Uterus (tissue), 4 donors: Measurements from ENCODE around the gene TMEM88. TPM values are rescaled to one million over a fixed set of nuclear protein-coding genes. Genes with fewer than 3 reads are reported as not detected.
A peak's percentile ranks its signal among the peaks of the same experiment; 100 is the strongest.

Source experiments
- DNase-seq, 2 donors: peaks; one replicate each; pipeline ENCODE4 v3.0.0-alpha.2; 2019 to 2020
- H3K27ac ChIP-seq, 2 donors: fragments of 200-600 bp; sonication (generic); 1 replicate in 1 of 2; 2 replicates in 1 of 2; pipeline ENCODE4 v1.5.1; 2016 to 2018
- H3K27me3 ChIP-seq, 2 donors: fragments of 200-600 bp; sonication (generic); one replicate each; pipeline ENCODE4 v1.5.1; 2018 to 2019; ENCODE audit warnings: control low read depth in 1 of 2
- H3K36me3 ChIP-seq, 2 donors: fragments of 200-600 bp; sonication (generic); one replicate each; pipeline ENCODE4 v1.5.1; 2019; ENCODE audit warnings: control low read depth in 1 of 2
- H3K4me1 ChIP-seq, 2 donors: fragments of 200-600 bp; sonication (generic); one replicate each; pipeline ENCODE4 v1.5.1; 2018 to 2019; ENCODE audit warnings: control low read depth in 1 of 2
- H3K4me3 ChIP-seq, 2 donors: fragments of 200-600 bp; sonication (generic); 1 replicate in 1 of 2; 2 replicates in 1 of 2; pipeline ENCODE4 v1.5.1; 2018 to 2019; ENCODE audit warnings: mild to moderate bottlenecking in 1 of 2
- H3K9me3 ChIP-seq, 2 donors: fragments of 200-600 bp; sonication (generic); one replicate each; pipeline ENCODE4 v1.5.1; 2019; ENCODE audit warnings: control low read depth in 1 of 2
- CTCF ChIP-seq, 4 experiments: fragments of 200-600 bp in 2 of 4; fragments of 450-650 bp in 2 of 4; sonication (generic) in 2 of 4; IDR thresholded peaks; one replicate each; pipeline ENCODE4 v1.5.1; 2016 to 2019; ENCODE audit warnings: antibody characterized with exemption in 4 of 4, mild to moderate bottlenecking in 2 of 4, moderate library complexity in 1 of 4
- POLR2A ChIP-seq, 2 donors: fragments of 450-650 bp; IDR thresholded peaks; one replicate each; pipeline ENCODE4 v1.6.1; 2016; ENCODE audit warnings: antibody characterized with exemption in 2 of 2, mild to moderate bottlenecking in 1 of 2, moderate library complexity in 1 of 2
- intact Hi-C: fragments of 100-400 bp; cut with DNase I; formaldehyde crosslinking; loops from one replicate; pipeline ENCODE4 v1.15.1; 2023; ENCODE audit warnings: low total_unique reads
- total RNA-seq, 4 donors: library from RNA; depleted of rRNA in 3 of 4; stranded (reverse); fragments of >200 nt in 3 of 4; gene quantifications; one replicate each; pipeline versions ENCODE4 v1.1.0 to v1.2.4, GENCODE V29; 2014 to 2023
- donor health status: DM: yes; HTN: yes; CAD: no.

Gene TMEM88
- total RNA-seq, 4 donors from 2014 or later = 7.3 to 68.1 (median 28.1) TPM

- peak; percentile 92 to 93 for DNase-seq
- H3K9me3 ChIP-seq = no peaks in the 10 kb centered on the region
- no peaks in the 10 kb centered on the region for H3K27me3 ChIP-seq
- H3K27ac ChIP-seq = peak overlapping the region; percentile 95 to 99
- intact Hi-C loops = no loop called here
- H3K4me3 ChIP-seq = peak overlapping the region; percentile 65 to 88
- TF ChIP-seq CTCF (IDR thresholded peaks at IDR 0.05) (peak in 1 of 4 experiments; percentile 57), POLR2A (IDR thresholded peaks at IDR 0.05) (peak in 1 of 2 donors; percentile 37)
- peaks cover 11 to 15% of the 10 kb centered on the region in 2 donors for H3K4me1 ChIP-seq
- no peaks in the 10 kb centered on the region for H3K36me3 ChIP-seq
These were observed 12.9 kb upstream of the TMEM88 start for GRCh38 chr17:7841915-7842379.

- peak overlapping the region; percentile 65 to 88 for H3K4me3 ChIP-seq
- peak overlapping the region; percentile 95 to 99 for H3K27ac ChIP-seq
- no peaks in the 10 kb centered on the region for H3K36me3 ChIP-seq
- peaks cover 4 to 13% of the 10 kb centered on the region in 2 donors for H3K4me1 ChIP-seq
- H3K9me3 ChIP-seq = no peaks in the 10 kb centered on the region
- no peaks in the 10 kb centered on the region for H3K27me3 ChIP-seq
- intact Hi-C loops = no loop called here
- peak; percentile 78 to 85 for DNase-seq
- TF ChIP-seq CTCF (IDR thresholded peaks at IDR 0.05) (no peak), POLR2A (IDR thresholded peaks at IDR 0.05) (peak; percentile 43 to 63)
These were observed 12.2 kb upstream of the TMEM88 start for GRCh38 chr17:7842380-7843256.

DNA sequence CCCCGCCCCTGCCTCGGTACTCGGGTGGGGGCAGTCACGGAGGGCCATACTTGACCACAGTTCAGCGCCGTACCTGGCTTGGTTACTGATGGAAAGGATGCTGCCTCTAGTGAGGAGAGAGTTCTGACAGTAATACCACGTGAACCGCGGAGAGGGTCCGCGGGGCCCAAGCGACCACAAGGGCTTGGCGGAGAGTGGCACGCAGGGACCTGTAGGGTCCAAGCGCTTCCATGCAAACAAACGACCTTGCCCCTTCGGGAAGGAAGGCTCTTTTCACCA lies 11.7 kb upstream of the TMEM88 start:
- Histone ChIP-seq H3K27ac (peak overlapping the region; percentile 95 to 99), H3K9me3 (no peaks in the 10 kb centered on the region), H3K4me1 (peaks cover 4 to 13% of the 10 kb centered on the region in 2 donors), H3K4me3 (peak overlapping the region; percentile 65 to 88), H3K27me3 (no peaks in the 10 kb centered on the region), H3K36me3 (no peaks in the 10 kb centered on the region)
- intact Hi-C loops = no loop called here
- DNase-seq = no peak
- TF ChIP-seq POLR2A (IDR thresholded peaks at IDR 0.05) (no peak), CTCF (IDR thresholded peaks at IDR 0.05) (no peak)

GRCh38 chr17:7843536-7844291 lies 11.2 kb upstream of the TMEM88 start:
- Histone ChIP-seq H3K9me3 (no peaks in the 10 kb centered on the region), H3K4me1 (peaks cover 4 to 10% of the 10 kb centered on the region in 2 donors), H3K27me3 (no peaks in the 10 kb centered on the region), H3K36me3 (no peaks in the 10 kb centered on the region), H3K4me3 (peak overlapping the region; percentile 65 to 88), H3K27ac (peak overlapping the region; percentile 95 to 99)
- intact Hi-C loops = no loop called here
- DNase-seq = peak; percentile 76 to 77
- TF ChIP-seq POLR2A (IDR thresholded peaks at IDR 0.05) = peak in 1 of 2 donors; percentile 18
- TF ChIP-seq CTCF (IDR thresholded peaks at IDR 0.05) = no peak
